NCI-H446 treated with DMSO at 0.1 percent for 48 hours (cell line): ENCODE data around the gene NUP210L.

ENCODE experiments used
- DNase-seq: peaks from one replicate; lab custom pipeline; 2025; lab: John Stamatoyannopoulos, UW

NUP210L gene

GRCh38 chr1:153963850-153964331 is 191.0 kb downstream of the NUP210L start:
- no peak for DNase-seq

DNA sequence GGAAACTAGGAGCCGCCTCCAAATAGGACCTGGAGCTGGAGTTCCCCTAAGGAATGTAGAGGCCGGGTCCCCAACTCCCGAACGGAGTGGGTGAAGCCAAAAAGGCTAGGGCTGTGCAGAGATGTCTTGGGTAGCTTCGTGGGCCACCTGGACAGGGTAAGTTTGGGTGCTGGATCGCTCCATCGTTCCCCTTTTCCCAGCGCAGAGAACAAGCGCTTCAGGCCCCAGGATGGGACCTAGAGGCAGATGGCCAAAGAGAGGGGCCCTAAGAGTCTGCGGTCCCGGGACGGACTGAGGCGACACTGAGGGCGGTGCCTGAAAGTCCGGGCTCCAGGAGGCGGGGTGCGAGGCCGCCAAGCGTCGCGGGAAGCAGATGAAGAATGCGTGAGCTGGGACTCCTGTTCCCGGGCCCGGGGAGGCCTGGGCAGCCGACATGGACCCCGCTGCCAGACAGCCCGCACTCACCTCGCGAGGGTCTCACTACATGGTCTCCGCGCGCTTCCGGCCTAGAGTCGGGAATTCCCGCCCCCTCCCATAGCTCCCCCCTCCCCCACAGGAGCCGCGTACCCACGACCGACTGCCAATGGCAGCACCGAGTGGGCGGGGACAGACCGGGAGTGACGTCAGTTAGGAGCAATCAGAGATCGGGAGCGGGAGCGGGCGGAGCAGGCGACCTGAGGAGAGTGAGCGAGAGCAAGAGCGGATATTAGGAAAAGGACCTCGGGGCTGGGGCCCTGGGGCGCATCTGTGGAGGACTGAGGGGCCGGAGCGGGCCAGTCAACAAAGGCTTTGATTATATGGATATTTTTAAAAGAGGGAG is 191.6 kb downstream of the NUP210L start, which contains the start of gene SLC39A1:
SLC39A1 (minus strand) TSS at position 508 of the 820 bp plus-strand sequence. CDS start 822 bp downstream, outside the sequence.
- DNase-seq, result peak; percentile 95

- no peak for DNase-seq
These were observed 192.5 kb downstream of the NUP210L start for GRCh38 chr1:153962088-153963029.

DNA sequence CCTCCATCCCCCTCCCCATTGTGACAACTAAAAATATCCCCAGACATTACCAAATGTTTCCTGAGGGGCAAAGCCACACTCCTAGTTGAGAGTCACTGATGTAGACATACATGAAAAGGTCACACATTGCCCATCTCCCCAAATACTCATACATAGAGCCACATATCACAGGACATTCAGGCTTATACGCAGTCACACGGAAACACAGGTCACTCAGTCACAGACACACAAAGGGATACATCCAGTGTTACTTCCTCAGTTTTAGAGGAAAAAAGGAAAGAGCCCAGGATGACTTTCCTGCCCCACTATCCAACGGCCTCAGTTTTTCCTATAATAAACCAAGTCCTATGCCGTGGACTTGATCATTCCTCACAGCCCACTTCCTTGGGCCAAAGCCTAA is 193.5 kb downstream of the NUP210L start:
- DNase-seq, result no peak

- no peak for DNase-seq
These were observed 194.7 kb downstream of the NUP210L start for GRCh38 chr1:153960206-153960605.

GRCh38 chr1:153959454-153959853 is 195.4 kb downstream of the NUP210L start:
- no peak for DNase-seq

- no peak for DNase-seq
These were observed 196.0 kb downstream of the NUP210L start for GRCh38 chr1:153958961-153959260.

- peak; percentile 98 for DNase-seq
These were observed 196.5 kb downstream of the NUP210L start, which contains the start of gene CRTC2 for GRCh38 chr1:153958111-153958960. CRTC2 (minus strand) TSS chr1:153958612; CDS start chr1:153958497, 115 bp downstream.

- DNase-seq, result no peak
These were observed 197.1 kb downstream of the NUP210L start for GRCh38 chr1:153957744-153958110.

GRCh38 chr1:153956997-153957715 is 197.7 kb downstream of the NUP210L start:
- no peak for DNase-seq

DNA sequence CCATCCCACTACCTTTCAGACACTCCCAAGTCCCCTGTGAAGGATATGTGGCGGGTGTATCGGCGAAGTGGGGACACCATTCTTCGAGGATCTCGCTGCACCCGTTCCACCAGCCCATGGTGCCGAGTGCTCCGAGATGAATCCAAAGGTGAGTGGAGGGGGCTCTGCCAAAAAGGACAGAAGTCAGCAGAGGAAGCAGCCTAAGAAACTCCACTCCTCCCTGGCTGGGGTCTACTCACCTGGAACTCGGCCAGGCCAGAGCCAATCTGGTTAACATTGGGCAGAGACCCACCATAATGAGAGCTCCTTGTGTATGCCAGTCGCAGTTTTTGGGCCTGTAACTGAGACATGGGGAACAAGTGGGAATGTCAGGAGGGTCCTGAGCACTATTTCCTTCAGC is 200.0 kb downstream of the NUP210L start:
- no peak for DNase-seq

GRCh38 chr1:153953859-153954365 is 201.0 kb downstream of the NUP210L start:
- no peak for DNase-seq

DNA sequence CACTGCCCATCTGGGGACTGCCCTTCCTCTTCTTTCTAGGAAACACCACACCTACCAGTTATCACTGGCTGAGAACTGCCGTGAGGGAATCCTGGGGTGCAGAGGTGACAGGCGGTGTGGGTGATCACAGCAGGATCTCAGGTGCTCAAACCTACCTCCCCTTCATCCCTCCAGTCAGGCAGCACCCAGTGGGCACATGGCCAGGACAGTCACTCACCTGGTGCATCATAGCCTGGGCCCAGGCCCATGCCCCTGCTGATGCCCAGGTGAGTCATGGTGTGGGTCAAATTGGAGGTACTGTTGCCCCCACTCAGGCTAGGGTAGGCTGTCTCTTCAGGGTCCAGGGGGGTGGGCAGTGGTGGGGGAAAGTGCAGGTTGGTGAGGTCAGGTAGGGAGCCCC is 203.1 kb downstream of the NUP210L start:
- no peak for DNase-seq

DNA sequence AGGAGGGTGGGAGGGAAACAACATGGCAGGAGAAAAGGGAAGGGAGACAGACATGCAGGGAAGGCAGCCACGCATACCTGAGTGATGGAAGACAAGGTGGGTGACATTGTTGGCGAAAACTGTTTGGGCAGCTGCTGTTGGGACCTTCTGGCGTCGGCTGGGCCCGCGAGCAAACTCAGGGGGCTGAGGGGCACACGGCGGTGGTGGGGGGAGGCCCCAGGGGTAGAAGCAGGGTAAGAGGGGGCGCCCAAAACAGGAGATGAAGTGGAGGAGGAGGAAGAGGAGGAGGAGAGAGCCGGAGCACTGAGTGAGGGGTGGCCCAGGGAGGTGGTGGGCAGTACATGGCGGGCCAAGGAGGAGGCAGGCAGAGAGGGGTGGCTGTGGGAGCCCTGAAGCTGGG is 203.7 kb downstream of the NUP210L start:
- no peak for DNase-seq

DNA sequence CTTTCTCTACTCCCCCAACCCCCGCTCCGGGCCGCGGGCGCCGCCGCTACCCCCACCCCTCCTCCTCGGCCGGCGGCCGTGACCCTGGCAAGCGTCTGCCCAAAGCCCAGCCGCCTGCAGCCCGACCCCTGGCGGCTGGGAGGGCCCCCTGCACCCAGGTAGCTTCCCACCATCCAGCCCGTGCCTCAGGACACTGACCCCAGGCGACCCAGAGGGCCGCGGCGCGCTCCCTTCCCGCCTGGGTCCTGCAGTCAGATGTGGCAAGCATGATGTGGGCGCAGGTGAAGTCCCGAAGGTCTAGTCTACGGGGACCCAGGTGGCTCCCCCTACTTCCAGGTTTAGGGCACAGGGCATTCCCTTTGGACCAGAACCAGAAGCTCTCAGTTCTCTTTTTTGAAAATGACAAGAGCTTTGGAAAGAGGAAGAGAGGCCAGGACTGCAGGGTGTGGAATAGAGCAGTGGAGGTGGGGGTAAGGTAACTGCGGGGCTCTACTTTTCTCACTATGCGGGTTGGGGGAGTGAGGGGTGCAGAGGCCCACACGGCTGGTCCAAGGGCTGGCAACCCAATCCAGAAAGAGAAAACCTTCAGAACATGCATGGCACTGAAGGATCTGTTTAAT is 208.1 kb downstream of the NUP210L start, which contains the start of gene DENND4B:
DENND4B (minus strand) TSS at position 97 of the 620 bp plus-strand sequence. CDS start 2,344 bp downstream, outside the sequence.
- peak; percentile 54 for DNase-seq

DNA sequence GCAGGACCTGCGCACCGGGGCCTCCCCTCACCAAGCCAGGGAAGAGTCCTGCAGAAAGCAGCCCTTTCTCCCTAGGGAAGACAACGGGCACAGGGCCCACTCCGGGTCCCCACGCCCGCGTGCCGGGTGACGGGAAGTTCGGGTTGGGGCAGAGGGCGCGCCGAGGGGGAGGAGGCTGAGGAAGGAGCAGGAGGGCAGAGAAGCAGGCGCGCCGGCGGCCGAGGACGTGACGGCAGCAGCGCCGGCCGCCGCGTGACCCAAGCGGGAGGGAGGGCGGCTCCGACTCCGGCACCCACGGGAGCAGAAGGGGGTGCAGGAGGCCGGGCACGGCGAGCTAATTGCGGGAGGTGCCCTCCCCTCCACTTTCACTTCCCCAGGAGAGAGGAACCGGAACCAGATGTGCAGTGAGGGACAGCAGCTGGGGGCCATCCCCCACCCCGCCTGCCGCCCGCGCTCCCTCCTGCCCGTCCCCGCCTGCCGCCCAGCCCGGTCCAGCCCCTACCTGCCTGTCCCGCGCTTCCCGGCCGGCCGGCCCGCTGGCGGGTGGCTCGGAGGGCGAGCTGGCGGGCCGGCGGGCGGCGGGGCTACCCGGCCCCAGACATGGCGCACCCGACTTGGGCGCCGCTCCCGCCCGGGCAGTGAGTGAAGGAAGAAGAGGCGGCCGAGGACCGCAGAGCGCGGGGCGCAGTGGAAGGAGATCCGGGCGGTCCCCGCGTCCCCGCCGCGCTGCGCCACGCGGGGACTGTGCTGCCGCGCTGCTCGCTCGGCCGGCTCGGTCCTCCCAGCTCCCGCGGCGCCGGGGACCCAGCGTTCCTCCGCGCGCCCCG is 208.9 kb downstream of the NUP210L start:
- DNase-seq, result no peak

DNA sequence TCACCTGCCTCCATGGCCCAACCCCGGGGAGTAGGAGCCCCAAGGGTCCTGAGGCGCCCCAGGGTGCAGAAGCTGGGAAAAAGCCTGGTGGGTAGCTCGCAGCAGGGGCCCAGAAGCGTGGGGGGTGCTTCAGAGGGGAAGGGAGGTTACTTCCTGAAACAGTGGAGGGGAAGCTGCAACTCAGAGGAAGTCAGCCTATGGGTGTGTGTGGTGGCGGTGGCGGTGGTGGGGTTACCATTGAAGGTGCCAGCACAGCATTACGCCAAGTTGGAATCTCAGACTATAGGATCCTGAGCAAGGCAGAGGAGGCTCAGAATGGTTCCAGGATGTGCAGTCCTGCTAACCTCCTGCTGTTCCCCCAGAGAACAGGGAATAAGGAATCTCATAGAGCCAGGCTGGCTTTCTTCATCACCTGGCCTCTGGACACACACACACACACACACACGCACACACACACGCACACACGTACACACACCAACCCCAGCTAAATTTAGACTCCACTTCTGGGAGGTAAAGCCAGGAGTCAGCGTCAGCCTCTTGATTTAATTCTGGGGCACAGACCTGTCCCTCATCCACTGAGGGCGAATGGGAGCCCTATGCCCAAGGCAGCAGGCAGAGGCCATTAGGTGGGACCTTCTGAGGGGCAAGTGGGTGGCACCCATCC is 209.6 kb downstream of the NUP210L start:
- DNase-seq, result no peak

GRCh38 chr1:153944827-153945117 is 210.1 kb downstream of the NUP210L start:
- DNase-seq, result no peak
